NCI-H226 (cell line): ENCODE measurements around the gene KHSRP.
"Not testable (repeated sequence)": the region's sequence is repeated elsewhere in the genome, so short reads cannot be mapped to it uniquely, and the experiment has no call there.

Experiments used
- DNase-seq: peaks from one replicate; pipeline ENCODE4 v3.0.0-alpha.2; 2015

Gene KHSRP

GRCh38 chr19:6451583-6452222, 27.1 kb upstream of the KHSRP start:
- DNase-seq = no peak

GRCh38 chr19:6450166-6450565, 25.6 kb upstream of the KHSRP start:
- no peak for DNase-seq

GRCh38 chr19:6448045-6448444, 23.4 kb upstream of the KHSRP start:
- no peak for DNase-seq

- DNase-seq = no peak
Observed at GRCh38 chr19:6446452-6446851, 21.8 kb upstream of the KHSRP start.

GRCh38 chr19:6443986-6444385, 19.4 kb upstream of the KHSRP start:
- DNase-seq = no peak

GRCh38 chr19:6442087-6442688, 17.6 kb upstream of the KHSRP start:
- no peak for DNase-seq

- DNase-seq = no peak
Observed at GRCh38 chr19:6440905-6441304, 16.3 kb upstream of the KHSRP start.

- no peak for DNase-seq
Observed at GRCh38 chr19:6439743-6440142, 15.1 kb upstream of the KHSRP start.

- no peak for DNase-seq
Observed at GRCh38 chr19:6433663-6434062, 9.1 kb upstream of the KHSRP start, which contains the start of gene SLC25A41. TSS of gene SLC25A41 (minus strand) at chr19:6433763. CDS start at chr19:6433693, 70 bp downstream.

GRCh38 chr19:6433165-6433564, 8.6 kb upstream of the KHSRP start:
- DNase-seq = no peak

GRCh38 chr19:6431891-6432290, 7.3 kb upstream of the KHSRP start:
- no peak for DNase-seq

- DNase-seq = no peak
Observed at GRCh38 chr19:6429419-6430221, 5.0 kb upstream of the KHSRP start.

GRCh38 chr19:6428692-6429418, 4.2 kb upstream of the KHSRP start:
- not testable (repeated sequence) for DNase-seq

- no peak for DNase-seq
Observed at GRCh38 chr19:6427131-6427530, 2.5 kb upstream of the KHSRP start.

GRCh38 chr19:6425732-6426620, 1.4 kb upstream of the KHSRP start:
- DNase-seq = no peak

- peak; percentile 100 for DNase-seq
Observed at GRCh38 chr19:6424939-6425731, 524 bp upstream of the KHSRP start.

GRCh38 chr19:6423499-6424194, 964 bp downstream of the KHSRP start:
- peak; percentile 32 for DNase-seq

- no peak for DNase-seq
Observed at GRCh38 chr19:6421075-6422014, 3.3 kb downstream of the KHSRP start.

GRCh38 chr19:6418562-6418932, 6.1 kb downstream of the KHSRP start:
- DNase-seq = no peak
